Measurements from ENCODE around the gene SHF.
A peak's percentile ranks its signal among the peaks of the same experiment; 100 is the strongest.
"Not testable (repeated sequence)": the region's sequence is repeated elsewhere in the genome, so short reads cannot be mapped to it uniquely, and the experiment has no call there.

The SHF gene, protein sequence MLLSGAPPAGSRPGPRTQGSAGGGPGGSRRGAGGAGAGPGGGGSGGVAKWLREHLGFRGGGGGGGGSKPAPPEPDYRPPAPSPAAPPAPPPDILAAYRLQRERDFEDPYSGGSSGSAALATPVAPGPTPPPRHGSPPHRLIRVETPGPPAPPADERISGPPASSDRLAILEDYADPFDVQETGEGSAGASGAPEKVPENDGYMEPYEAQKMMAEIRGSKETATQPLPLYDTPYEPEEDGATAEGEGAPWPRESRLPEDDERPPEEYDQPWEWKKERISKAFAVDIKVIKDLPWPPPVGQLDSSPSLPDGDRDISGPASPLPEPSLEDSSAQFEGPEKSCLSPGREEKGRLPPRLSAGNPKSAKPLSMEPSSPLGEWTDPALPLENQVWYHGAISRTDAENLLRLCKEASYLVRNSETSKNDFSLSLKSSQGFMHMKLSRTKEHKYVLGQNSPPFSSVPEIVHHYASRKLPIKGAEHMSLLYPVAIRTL

DNA sequence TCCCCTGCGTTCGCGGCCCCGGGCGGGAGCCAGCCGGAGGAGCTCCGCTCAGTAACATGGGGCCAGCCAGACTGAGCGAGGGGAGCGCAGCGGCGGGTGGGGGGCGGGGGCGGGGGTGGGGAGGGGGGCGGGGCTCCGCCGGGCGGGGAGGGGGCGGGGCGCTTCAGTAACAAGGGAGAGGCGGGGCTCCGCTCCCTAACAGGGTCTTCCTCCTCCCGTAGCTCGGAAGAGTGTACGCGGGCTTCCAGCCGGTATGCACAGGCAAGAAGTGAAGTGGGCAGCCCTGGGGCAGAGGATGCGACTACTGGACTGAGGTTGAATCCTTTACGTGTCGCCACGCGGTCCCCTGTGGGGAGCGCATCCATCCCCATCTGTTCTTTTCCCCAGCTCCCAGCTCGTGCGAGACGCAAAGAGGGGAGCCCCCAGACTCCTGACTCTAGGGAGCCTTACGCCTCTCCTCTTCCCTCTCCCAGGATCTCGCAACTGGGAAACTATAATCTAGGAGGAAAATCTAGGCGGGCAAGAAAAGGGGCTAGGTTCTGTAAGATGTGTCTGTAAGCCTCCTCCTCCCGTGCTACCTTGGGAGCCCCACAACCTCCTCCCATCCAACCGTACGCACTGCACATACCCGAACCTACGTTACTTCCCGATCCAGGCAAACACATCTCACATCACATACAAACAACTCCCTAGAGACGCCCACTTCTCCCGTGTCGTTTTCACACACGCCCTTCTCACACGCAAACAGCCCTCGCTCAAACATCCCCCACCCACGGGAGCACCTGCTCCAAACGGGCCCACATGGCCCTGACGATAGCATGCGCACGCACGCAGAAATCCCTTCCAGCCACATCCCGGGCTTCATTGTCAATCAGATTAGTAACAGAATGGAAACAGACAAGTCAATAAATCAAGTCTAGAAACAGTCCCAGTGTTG, at the start of gene SHF:
SHF (minus strand) TSS at position 73 of the 937 bp plus-strand sequence; CDS start at position 58, 15 bp downstream.
- peak; percentile 37 for DNase-seq (ENCODE audit: low read depth)

DNA sequence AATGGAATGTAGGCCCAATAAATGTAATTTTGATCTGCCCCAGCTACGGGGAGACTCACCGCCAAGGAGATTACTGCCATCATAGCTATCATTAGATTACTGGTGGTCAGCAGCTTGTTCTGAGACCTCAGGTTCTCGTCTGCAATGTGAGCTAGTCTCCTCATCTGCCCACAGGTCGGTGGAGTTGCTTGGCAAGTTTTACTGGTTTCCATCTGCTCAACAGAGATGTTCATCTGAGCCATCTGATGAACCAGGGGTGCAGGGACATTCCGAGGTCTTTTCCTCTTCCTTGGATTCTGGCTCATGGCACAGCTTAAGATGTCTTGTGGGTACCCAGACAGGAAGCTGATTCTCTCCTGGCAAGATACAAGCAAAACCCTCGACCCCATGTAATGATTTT, 49.0 kb upstream of the SHF start:
- not testable (repeated sequence) for DNase-seq (ENCODE audit: low read depth)

DNA sequence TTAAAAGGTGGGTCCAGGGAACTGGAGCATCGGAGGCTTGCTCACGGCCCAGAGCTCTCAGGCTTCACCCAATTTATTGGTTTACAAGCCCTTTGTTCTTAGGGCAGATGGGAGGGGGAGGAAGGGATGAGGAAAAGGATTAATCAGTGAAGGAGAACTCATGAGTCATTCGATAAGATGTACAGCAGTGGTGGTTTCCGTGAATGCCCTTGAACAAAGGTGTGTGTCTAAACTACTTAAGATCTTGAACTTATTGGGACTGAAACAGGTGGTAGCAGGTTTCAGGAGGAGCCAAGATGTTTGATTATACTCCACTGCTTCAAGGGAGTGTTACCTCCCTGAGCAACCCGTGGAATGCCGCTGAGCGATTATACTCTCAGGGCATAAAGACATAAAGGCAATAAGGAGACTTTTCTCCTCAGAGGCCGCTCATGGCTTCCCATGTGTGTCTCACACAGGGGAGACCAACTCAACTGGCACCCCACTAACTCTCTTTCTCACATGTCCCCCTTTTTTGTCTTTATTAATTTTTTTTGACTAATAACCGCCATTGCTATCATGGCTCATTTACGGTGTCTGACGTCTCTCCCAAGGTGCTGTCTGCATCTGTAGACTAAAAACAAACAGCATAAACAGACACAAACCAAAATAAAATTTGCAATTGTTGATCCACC, 46.9 kb upstream of the SHF start:
- no peak for DNase-seq (ENCODE audit: low read depth)

DNA sequence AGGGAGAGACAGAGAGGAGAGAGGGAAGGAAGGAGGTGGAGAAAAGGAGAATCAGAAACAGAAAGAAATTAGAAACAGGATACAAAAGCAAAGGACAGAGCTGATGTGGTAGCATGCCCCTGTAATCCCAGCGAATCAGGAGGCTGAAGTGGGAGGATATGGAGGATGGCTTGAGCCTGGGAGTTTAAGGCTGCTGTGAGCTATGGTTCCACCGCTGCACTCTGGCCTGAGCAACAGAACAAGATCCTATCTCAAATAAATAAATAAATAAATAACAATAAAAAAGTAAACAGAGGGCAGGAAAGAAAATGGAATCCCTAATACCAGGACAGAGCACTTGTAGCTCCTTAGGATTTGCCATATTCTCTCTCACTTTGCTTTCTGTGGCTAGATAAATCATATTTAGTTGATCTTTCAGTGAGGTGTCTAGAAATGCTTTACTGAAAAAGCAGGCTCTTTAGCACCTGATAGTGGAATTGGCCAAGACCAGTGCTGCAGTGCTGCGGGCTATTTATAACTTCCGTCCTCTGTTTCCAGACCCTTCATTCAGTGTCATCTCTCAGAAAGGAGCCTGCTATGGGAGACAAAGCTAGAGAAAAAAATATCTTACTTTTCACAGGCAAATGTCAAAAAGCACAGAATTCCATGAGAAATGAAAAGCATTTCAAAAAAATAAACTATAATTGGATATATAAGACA, 44.2 kb upstream of the SHF start:
- DNase-seq (ENCODE audit: low read depth) = no peak

DNA sequence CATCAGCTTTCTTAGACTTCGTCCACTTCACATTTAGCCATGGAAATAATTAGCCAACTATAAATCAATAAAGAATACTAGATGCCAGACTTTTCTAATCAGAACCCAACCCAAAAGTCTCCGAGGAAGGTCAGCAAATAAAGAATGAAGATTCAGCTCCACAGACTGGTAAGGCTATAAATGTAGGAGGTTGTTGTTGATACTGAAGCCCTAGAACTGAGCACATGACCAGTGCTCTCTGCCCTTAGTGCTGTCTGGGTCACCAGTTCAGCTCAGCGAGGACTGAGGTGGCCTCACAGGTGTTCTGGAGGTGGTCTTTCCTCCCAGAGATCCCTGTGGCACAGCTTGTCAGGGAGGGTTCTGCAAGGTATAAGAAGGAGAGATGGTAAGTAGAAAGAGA, 43.4 kb upstream of the SHF start:
- DNase-seq (ENCODE audit: low read depth) = no peak

DNA sequence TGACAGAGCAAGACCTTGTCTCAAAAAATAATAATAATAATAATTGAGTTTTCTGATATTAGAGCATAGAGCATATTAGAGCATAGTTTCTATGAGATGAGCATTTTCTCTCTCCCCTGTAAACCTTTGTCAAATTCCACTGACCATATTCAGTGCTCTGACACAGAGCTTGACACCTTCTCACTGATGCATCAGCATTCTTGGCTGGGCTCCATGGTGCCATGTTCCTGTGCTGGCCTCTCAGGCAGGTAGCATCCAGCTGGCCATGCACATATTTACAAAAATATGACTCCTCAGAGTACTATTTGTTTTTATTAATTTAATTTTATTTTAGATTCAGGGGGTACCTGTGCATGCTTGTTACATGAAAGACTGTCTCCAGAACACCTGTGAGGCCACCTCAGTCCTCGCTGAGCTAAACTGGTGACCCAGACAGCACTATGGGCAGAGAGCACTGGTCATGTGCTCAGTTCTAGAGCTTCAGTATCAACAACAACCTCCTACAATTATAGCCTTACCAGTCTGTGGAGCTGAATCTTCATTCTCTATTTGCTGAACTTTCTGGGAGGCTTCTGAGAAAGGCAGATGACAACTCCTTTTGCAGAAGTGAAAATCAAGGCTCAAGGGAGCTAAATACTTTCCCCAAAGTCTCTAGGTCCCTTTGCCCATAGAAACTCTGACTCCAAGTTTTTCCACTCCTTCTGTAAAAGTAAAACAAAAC, 42.6 kb upstream of the SHF start:
- no peak for DNase-seq (ENCODE audit: low read depth)

DNA sequence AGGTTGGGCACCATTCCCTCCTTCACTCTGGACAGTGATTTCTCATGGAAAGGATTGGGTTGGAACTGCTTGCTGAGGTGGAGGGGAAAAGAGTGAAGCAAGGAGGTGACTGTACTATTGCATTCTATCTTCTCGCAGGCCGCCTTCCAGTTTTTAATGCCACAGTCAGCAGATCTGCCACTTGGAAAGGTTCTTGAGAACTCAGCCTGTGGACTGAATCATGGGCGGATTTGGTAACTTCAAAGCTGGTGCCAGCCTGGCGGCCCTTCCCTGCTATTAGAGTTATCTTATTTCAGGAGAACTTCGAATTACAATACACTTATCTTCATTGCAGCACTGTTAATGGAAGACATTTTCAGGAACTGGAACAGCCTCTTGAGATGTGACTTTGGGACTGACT, 41.2 kb upstream of the SHF start:
- DNase-seq (ENCODE audit: low read depth) = no peak

DNA sequence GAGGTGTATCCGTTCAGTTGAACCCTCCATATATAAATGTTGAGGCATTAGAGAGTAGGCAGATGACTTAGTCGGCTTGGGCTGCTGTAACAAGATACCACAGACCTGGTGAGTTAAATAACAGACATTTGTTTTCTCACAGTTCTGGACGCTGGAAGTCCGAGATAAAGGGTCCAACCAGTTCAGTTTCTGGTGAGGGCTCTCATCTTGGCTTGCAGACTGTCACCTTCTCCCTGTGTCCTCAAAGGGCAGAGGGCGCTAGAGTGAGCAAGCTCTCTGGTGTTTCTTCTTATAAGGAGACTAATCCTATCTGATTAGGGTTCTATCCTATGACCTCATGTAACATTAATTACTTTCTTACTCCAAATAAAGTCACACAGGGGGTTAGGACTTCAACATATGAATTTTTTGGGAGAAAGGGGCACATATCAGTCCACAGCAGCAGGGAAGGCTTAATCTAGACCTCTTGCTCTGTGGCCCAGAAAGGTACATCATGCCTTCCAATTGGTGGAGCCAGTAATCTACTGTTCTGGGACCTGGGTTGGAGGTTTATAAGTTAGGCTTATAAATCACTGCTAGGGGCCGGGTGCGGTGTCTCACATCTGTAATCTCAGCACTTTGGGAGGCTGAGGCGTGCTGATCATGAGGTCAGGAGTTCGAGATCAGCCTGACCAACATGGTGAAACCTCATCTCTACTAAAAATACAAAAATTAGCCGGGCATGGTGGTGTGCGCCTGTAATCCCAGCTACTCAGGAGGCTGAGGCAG, 37.9 kb upstream of the SHF start:
- DNase-seq (ENCODE audit: low read depth) = no peak

DNA sequence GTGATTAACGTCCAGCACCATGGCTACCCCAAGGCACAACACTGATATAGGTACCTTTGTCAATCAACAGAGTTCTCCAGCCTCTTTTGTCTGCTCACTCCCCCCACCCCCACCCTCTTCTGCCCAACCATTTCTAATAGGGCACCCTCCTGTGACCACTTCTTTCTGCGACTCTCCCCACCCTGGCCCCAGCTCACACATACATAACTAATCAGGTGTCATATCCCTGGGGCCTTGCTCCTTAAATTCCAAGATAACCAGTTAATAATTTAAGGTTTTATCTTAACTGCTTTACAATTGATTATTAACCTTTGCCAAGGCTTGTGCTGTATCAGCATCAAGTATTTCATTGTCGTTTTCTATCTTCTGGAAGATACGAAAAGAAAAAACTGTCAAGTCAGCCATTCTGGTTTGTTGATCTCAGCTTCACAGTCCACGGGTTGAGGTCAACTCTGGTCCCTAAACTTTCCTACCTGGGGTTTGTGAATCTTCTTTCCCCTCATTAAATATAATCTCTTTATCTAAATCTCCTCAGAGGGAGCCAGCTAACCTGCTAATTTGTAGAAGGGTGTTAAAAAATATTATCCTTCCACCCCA, 37.0 kb upstream of the SHF start:
- DNase-seq (ENCODE audit: low read depth) = no peak

DNA sequence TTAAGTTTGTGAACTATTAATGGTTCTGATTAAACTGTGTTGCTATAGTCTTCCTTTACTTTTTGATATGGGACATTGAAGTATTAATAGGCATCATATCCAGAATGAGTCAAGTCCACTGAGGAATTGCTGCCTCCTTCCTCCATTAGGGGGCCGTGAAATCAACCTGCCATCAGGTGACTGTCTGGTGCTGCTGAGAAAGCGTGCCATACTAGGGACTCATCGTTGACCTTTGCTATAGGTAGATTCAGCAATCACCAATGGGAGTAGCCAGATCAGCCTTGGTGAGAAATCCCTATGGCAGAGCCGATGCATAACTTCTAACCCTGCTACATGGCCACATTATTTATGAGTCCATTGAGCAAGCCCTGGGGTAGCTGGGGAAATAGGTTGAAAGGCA, 34.2 kb upstream of the SHF start:
- no peak for DNase-seq (ENCODE audit: low read depth)

DNA sequence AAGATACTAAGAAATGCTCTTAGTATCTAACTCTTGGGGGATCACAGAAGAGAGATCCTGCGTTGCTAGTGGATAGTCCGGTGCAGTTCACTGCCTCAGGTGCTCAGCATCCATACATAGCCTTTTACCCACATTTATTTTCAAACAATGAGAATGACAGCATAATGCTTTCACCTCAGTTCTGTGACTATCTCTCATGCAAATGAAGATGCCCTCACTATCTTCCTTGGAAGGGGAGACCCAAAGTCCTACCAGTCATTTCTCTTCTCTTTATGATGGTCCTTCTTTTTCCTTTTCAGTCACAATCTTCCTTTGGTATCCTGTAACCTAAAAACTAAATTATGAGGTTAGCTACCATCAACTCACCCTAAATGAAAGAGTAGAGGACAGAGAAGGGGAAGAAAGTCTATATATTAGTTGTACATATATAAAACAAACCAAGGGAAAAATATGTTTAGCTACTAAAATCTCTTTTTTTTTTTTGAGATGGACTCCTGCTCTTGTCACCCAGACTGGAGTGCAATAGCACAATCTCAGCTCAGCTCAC, 33.4 kb upstream of the SHF start:
- no peak for DNase-seq (ENCODE audit: low read depth)

DNA sequence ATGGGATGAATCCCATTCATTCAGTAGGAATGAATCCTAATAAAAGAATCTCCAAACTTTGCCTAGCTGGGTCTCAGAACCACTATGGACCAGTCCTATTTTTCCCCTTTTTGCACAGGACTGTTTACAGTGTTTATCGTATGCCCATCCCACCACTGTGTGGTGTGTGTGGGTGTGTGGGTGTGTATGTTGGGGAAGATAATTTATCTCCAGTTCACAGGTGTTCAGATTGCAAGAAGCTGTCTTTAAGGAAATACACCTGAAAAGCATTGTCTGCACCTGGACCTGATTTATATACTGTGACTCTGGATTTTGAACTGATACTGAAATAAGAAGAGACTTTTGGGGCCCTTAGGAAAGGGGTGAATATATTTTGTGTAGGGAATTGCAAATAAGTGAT, 24.7 kb upstream of the SHF start:
- DNase-seq (ENCODE audit: low read depth) = no peak

DNA sequence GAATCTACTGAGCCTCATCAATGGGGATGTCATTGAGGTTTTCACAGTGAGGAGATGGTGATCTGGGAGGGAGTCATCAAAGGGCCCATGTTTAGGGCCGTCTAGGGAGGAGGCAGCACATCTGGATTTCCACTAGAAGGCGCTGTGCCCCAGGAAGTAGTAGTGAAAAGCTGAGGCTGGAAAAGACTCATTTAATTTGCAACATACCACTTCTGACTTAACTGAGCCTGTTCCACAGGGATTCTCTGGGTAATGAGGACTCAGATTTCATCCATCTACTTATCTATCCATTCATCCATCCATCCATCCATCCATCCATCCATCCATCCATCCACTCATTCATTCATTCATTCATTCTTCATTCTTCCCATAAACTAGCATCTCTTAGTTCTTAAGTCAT, 17.4 kb upstream of the SHF start:
- peak; percentile 78 for DNase-seq (ENCODE audit: low read depth)

DNA sequence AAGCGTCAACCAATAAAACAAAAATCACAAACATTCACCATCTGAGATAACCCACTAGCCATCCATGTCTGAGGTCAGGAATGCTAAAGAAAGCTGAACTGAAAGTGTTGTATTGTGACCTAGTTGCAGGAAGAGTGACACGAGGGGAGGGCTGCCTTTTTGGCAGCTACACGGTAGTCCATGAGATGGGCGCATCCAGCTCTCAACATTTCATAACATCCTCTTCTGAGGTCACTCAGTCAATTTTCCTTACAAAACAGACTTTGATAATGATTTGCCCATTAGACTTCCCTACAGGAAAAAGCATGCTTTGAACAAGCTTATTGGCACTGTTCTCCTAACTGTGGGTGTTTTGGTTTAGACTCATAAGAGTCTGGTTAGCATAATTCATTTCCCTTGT, 15.4 kb upstream of the SHF start:
- no peak for DNase-seq (ENCODE audit: low read depth)

DNA sequence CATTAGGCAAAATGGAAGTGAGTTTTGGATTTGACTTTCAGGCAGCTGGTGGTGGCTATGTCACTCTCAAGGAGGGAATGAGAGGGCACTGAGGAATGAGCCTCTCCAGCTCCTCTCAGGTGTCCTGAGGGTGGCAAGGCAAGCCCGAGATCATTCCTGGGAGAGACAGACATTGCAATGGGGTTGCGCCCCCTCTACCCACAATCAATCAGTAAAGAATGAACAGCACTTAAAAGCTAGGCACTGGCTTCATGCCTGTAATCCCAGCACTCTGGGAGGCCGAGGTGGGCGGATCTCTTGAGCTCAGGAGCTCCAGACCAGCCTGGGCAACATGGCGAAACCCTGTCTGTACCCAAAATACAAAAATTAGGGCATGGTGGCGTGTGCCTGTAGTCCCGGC, 14.1 kb upstream of the SHF start:
- DNase-seq (ENCODE audit: low read depth) = no peak

DNA sequence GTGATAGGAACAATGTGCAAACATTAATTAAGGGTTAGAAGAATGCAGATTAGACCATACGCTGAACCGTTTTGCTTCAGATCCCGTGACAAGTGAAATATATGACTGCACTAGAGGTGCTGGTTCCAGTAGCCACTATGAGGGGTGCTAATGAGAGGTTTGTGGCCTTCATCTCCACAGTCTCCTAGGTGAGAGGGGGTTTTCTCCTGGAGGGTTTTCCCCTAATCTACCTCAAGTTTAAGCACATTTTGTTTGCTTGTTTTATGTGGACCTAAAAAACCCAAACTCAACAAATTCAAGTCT, 13.7 kb upstream of the SHF start:
- DNase-seq (ENCODE audit: low read depth) = no peak

DNA sequence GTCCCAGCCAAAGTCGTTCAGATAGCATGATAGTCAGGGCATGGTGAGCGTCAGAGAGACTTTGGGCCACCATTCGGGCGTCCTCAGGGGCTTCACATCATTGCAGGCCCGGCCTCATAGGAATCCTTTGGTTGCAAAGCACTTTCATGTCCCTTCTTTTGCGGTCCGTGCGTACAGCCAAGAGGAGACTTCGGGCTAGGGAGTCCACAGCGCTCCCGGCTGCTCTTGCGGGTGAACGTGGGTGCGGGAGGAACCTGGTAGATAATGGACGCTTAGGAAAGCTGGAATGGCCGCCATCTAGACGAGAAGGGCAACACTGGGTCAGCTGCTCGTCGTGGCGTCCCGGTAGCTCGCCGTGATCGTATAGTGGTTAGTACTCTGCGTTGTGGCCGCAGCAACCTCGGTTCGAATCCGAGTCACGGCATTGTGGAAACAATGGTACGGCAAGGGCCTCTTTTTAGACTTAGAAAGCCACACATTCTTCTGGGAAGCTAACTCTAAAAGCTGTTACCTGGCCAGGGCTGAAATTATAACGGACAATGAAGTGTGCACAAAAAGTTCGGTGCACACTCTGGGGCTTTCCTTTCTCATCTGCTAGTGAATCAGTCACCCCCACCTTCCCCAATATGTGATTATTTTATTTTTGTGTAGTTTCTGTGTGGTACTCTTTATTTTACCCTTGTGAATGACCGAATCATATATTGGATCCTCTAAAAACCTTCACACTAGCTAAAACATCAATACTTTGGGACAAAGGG, 13.2 kb upstream of the SHF start:
- DNase-seq (ENCODE audit: low read depth) = peak; percentile 79

DNA sequence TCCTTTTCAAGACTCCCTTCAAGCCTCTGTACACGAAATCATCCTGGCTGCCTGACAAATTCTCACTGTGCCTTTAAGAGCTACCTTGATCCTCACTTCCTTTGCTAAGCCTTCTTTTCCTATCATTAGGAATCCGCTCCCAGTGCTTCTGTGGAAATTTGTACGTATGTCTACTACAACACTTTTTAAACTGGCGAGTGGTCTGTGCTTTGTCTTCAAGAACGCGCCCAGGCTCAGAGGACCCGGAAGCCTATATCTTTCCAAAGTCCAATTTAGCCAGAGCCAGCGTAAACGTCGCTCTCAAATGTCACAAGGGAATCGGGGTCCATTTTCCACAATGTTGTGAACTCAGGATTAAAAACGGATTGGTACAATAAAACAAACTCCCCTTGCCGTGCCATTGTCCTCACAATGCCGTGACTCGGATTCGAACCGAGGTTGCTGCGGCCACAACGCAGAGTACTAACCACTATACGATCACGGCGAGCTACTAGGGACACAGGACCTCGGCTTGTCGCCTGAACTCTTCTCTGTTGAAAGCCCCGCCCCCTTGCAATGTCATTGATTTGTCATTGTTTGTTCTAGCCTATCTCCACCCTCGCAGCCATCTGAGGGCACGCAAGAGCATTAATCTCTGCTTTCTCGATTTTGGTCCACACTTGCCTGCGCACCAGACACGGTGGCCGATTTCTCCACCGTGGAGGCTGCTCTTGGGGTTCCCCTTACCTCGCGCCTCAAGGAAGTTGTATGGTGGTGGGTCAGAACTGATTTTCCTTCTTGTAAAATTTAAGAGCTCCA, 12.4 kb upstream of the SHF start:
- peak; percentile 95 for DNase-seq (ENCODE audit: low read depth)
